TTC549 (cell line): ENCODE data around the gene AIF1L.

ENCODE experiments used
- FAIRE-seq: peaks from 2 replicates; lab custom pipeline; 2012; peaks lifted over from hg19 to GRCh38; lab: Jason Lieb, UNC

The AIF1L gene

GRCh38 chr9:131078427-131079366, 17.6 kb upstream of the AIF1L start:
- no peak for FAIRE-seq

- FAIRE-seq = no peak
These were observed 15.7 kb upstream of the AIF1L start for GRCh38 chr9:131080589-131080988.

GRCh38 chr9:131081868-131082267, 14.5 kb upstream of the AIF1L start:
- no peak for FAIRE-seq

- no peak for FAIRE-seq
These were observed 13.4 kb upstream of the AIF1L start for GRCh38 chr9:131082774-131083512.

GRCh38 chr9:131084661-131085369, 11.5 kb upstream of the AIF1L start:
- FAIRE-seq = no peak

- FAIRE-seq = no peak
These were observed 10.8 kb upstream of the AIF1L start for GRCh38 chr9:131085370-131086122.

- FAIRE-seq = no peak
These were observed 8.9 kb upstream of the AIF1L start for GRCh38 chr9:131087354-131087893.

GRCh38 chr9:131090025-131090787, 6.1 kb upstream of the AIF1L start:
- FAIRE-seq = no peak

- no peak for FAIRE-seq
These were observed 4.9 kb upstream of the AIF1L start for GRCh38 chr9:131091352-131091992.

GRCh38 chr9:131092030-131092429, 4.3 kb upstream of the AIF1L start:
- FAIRE-seq = no peak

GRCh38 chr9:131092548-131093440, 3.5 kb upstream of the AIF1L start:
- FAIRE-seq = no peak

- FAIRE-seq = no peak
These were observed 2.3 kb upstream of the AIF1L start for GRCh38 chr9:131094015-131094414.

GRCh38 chr9:131094622-131095021, 1.7 kb upstream of the AIF1L start:
- FAIRE-seq = no peak

GRCh38 chr9:131095666-131096268, 564 bp upstream of the AIF1L start:
- no peak for FAIRE-seq

- no peak for FAIRE-seq
These were observed 1.0 kb downstream of the AIF1L start for GRCh38 chr9:131097126-131097947.

GRCh38 chr9:131097948-131098278, 1.6 kb downstream of the AIF1L start:
- FAIRE-seq = no peak

- FAIRE-seq = no peak
These were observed 2.2 kb downstream of the AIF1L start for GRCh38 chr9:131098391-131099101.
